Activated naive CD8-positive, alpha-beta T cell treated with anti-CD3 and anti-CD28 coated beads for 36 hours (primary cell): ENCODE data around the gene SLC50A1. TPM values are rescaled to one million over a fixed set of nuclear protein-coding genes. Genes with fewer than 3 reads are reported as not detected.

ENCODE experiments used
- DNase-seq: peaks from one replicate; pipeline ENCODE4 v3.0.0; 2021
- H3K27ac Mint-ChIP-seq: one replicate; pipeline ENCODE4 v1.8.0; 2022; ENCODE audit warnings: mild to moderate bottlenecking, moderate library complexity, mixed read lengths
- H3K27me3 Mint-ChIP-seq: one replicate; pipeline ENCODE4 v1.8.0; 2022; ENCODE audit warnings: mild to moderate bottlenecking, mixed read lengths
- H3K36me3 Mint-ChIP-seq: one replicate; pipeline ENCODE4 v1.8.0; 2021; ENCODE audit warnings: mild to moderate bottlenecking, mixed read lengths
- H3K4me1 Mint-ChIP-seq: one replicate; pipeline ENCODE4 v1.8.0; 2021; ENCODE audit warnings: mixed read lengths
- H3K4me3 Mint-ChIP-seq: one replicate; pipeline ENCODE4 v1.8.0; 2022; ENCODE audit warnings: mild to moderate bottlenecking, moderate library complexity, mixed read lengths
- H3K9me3 Mint-ChIP-seq: one replicate; pipeline ENCODE4 v1.8.0; 2022; ENCODE audit warnings: mixed read lengths
- total RNA-seq, 2 experiments: library from RNA; stranded (reverse); gene quantifications; one replicate each; pipeline ENCODE4 v1.2.3, GENCODE V29; 2021

SLC50A1 gene
- total RNA-seq, 2 experiments from 2014 or later: 50.6 to 51.3 TPM

GRCh38 chr1:155125946-155126555 lies 9.6 kb upstream of the SLC50A1 start:
- H3K36me3 Mint-ChIP-seq: no peaks in the 10 kb centered on the region
- H3K4me1 Mint-ChIP-seq: peaks cover 32% of the 10 kb centered on the region
- no peaks in the 10 kb centered on the region for H3K9me3 Mint-ChIP-seq
- no peak for DNase-seq
- H3K4me3 Mint-ChIP-seq: no peak overlapping the region
- no peak overlapping the region for H3K27ac Mint-ChIP-seq
- peaks cover 23% of the 10 kb centered on the region for H3K27me3 Mint-ChIP-seq

GRCh38 chr1:155126556-155127104 lies 9.0 kb upstream of the SLC50A1 start:
- Mint-ChIP-seq H3K4me3 (peak overlapping the region; percentile 62), H3K36me3 (no peaks in the 10 kb centered on the region), H3K9me3 (no peaks in the 10 kb centered on the region), H3K4me1 (peaks cover 32% of the 10 kb centered on the region), H3K27ac (no peak overlapping the region), H3K27me3 (peaks cover 23% of the 10 kb centered on the region)
- peak; percentile 43 for DNase-seq

- peak; percentile 54 for DNase-seq
- Mint-ChIP-seq H3K36me3 (no peaks in the 10 kb centered on the region), H3K27me3 (peaks cover 23% of the 10 kb centered on the region), H3K4me3 (peak within 1 kb of the TSS; percentile 73), H3K4me1 (peaks cover 32% of the 10 kb centered on the region), H3K9me3 (no peaks in the 10 kb centered on the region), H3K27ac (no peak within 1 kb of the TSS)
Observed at GRCh38 chr1:155127105-155127966, 8.3 kb upstream of the SLC50A1 start, which contains the start of gene EFNA1. EFNA1 (plus strand) TSS chr1:155127876; CDS start chr1:155127978, 102 bp downstream.

GRCh38 chr1:155127967-155128754 lies 7.5 kb upstream of the SLC50A1 start:
- Mint-ChIP-seq H3K27ac (no peak overlapping the region), H3K9me3 (no peaks in the 10 kb centered on the region), H3K4me3 (peak overlapping the region; percentile 73), H3K36me3 (no peaks in the 10 kb centered on the region), H3K27me3 (peaks cover 23% of the 10 kb centered on the region), H3K4me1 (peaks cover 32% of the 10 kb centered on the region)
- DNase-seq: no peak

- no peak for DNase-seq
- Mint-ChIP-seq H3K36me3 (no peaks in the 10 kb centered on the region), H3K27ac (peak overlapping the region; percentile 25), H3K4me3 (peak overlapping the region; percentile 73), H3K9me3 (no peaks in the 10 kb centered on the region), H3K27me3 (peaks cover 23% of the 10 kb centered on the region), H3K4me1 (peaks cover 32% of the 10 kb centered on the region)
Observed at GRCh38 chr1:155128755-155129473, 6.7 kb upstream of the SLC50A1 start.

GRCh38 chr1:155130272-155131006 lies 5.2 kb upstream of the SLC50A1 start:
- Mint-ChIP-seq H3K4me3 (no peak overlapping the region), H3K36me3 (peaks cover 4% of the 10 kb centered on the region), H3K27ac (no peak overlapping the region)

GRCh38 chr1:155131285-155131684 lies 4.4 kb upstream of the SLC50A1 start:
- peaks cover 5% of the 10 kb centered on the region for H3K36me3 Mint-ChIP-seq
- no peaks in the 10 kb centered on the region for H3K9me3 Mint-ChIP-seq
- H3K27me3 Mint-ChIP-seq: peaks cover 25% of the 10 kb centered on the region
- no peak overlapping the region for H3K27ac Mint-ChIP-seq
- H3K4me1 Mint-ChIP-seq: peaks cover 41% of the 10 kb centered on the region
- no peak overlapping the region for H3K4me3 Mint-ChIP-seq
- DNase-seq: no peak

More at GRCh38 chr1:155130272-155131006, 5.2 kb upstream of the SLC50A1 start:
- Mint-ChIP-seq H3K9me3 (no peaks in the 10 kb centered on the region), H3K4me1 (peaks cover 40% of the 10 kb centered on the region), H3K27me3 (peaks cover 25% of the 10 kb centered on the region)
- no peak for DNase-seq

GRCh38 chr1:155131856-155132255 lies 3.8 kb upstream of the SLC50A1 start:
- Mint-ChIP-seq H3K4me3 (no peak overlapping the region), H3K27me3 (peaks cover 19% of the 10 kb centered on the region), H3K9me3 (no peaks in the 10 kb centered on the region), H3K4me1 (peaks cover 42% of the 10 kb centered on the region), H3K36me3 (peaks cover 8% of the 10 kb centered on the region), H3K27ac (no peak overlapping the region)
- DNase-seq: no peak

GRCh38 chr1:155133799-155134281 lies 1.8 kb upstream of the SLC50A1 start:
- H3K36me3 Mint-ChIP-seq: peaks cover 24% of the 10 kb centered on the region
- peaks cover 42% of the 10 kb centered on the region for H3K4me1 Mint-ChIP-seq
- H3K9me3 Mint-ChIP-seq: no peaks in the 10 kb centered on the region
- H3K4me3 Mint-ChIP-seq: no peak overlapping the region
- H3K27ac Mint-ChIP-seq: no peak overlapping the region
- no peak for DNase-seq
- peaks cover 3% of the 10 kb centered on the region for H3K27me3 Mint-ChIP-seq

- no peaks in the 10 kb centered on the region for H3K9me3 Mint-ChIP-seq
- no peak for DNase-seq
- peaks cover 39% of the 10 kb centered on the region for H3K4me1 Mint-ChIP-seq
- peak overlapping the region; percentile 96 for H3K4me3 Mint-ChIP-seq
- H3K27me3 Mint-ChIP-seq: peaks cover 3% of the 10 kb centered on the region
- H3K36me3 Mint-ChIP-seq: peaks cover 27% of the 10 kb centered on the region
- peak overlapping the region; percentile 99 for H3K27ac Mint-ChIP-seq
Observed at GRCh38 chr1:155134322-155134721, 1.3 kb upstream of the SLC50A1 start.

- Mint-ChIP-seq H3K27me3 (peaks cover 3% of the 10 kb centered on the region), H3K4me1 (peaks cover 34% of the 10 kb centered on the region), H3K4me3 (peak overlapping the region; percentile 96), H3K36me3 (peaks cover 32% of the 10 kb centered on the region), H3K9me3 (no peaks in the 10 kb centered on the region), H3K27ac (peak overlapping the region; percentile 99)
- DNase-seq: peak; percentile 55
Observed at GRCh38 chr1:155134880-155135414, 705 bp upstream of the SLC50A1 start.

- H3K27ac Mint-ChIP-seq: peak overlapping the region; percentile 99
Observed at GRCh38 chr1:155136748-155137147, 1.1 kb downstream of the SLC50A1 start.

More at GRCh38 chr1:155136748-155137147, 1.1 kb downstream of the SLC50A1 start:
- Mint-ChIP-seq H3K9me3 (no peaks in the 10 kb centered on the region), H3K27me3 (peaks cover 3% of the 10 kb centered on the region), H3K4me3 (peak overlapping the region; percentile 96), H3K4me1 (peaks cover 35% of the 10 kb centered on the region), H3K36me3 (peaks cover 36% of the 10 kb centered on the region)
- DNase-seq: peak; percentile 28
